ENCODE measurements around the gene SCRT2.

SCRT2 gene

GRCh38 chr20:717832-718231 lies 42.2 kb upstream of the SCRT2 start:
- no peak for TF ChIP-seq CTCF (IDR thresholded peaks at IDR 0.05; ENCODE audit: insufficient read depth, low read length)
- no peak for TF ChIP-seq SPI1 (IDR thresholded peaks at IDR 0.05; ENCODE audit: borderline replicate concordance, low read depth)
- no peak for TF ChIP-seq GABPA (IDR thresholded peaks at IDR 0.05; ENCODE audit: low read depth)
- TF ChIP-seq REST (IDR thresholded peaks at IDR 0.05; ENCODE audit: insufficient replicate concordance, low read depth): no peak
- TF ChIP-seq POLR2AphosphoS5 (IDR thresholded peaks at IDR 0.05; ENCODE audit: low read depth): no peak
- no peaks in the 10 kb centered on the region for H3K27me3 ChIP-seq (ENCODE audit: insufficient read depth, poor library complexity, severe bottlenecking)
- no peak for DNase-seq (ENCODE audit: low read depth in 1 of 2, low spot score in 1 of 2)
- H3K4me3 ChIP-seq (replicated peaks; ENCODE audit: insufficient read depth, low read length): no peak overlapping the region
- H3K27ac ChIP-seq (replicated peaks): no peak overlapping the region

- no peak overlapping the region for H3K27ac ChIP-seq (replicated peaks)
Measured at GRCh38 chr20:717271-717670, 41.7 kb upstream of the SCRT2 start.

GRCh38 chr20:714453-714852 lies 38.9 kb upstream of the SCRT2 start:
- Histone ChIP-seq H3K27ac (replicated peaks) (no peak overlapping the region), H3K4me3 (replicated peaks; ENCODE audit: insufficient read depth, low read length) (no peak overlapping the region), H3K27me3 (ENCODE audit: insufficient read depth, poor library complexity, severe bottlenecking) (no peaks in the 10 kb centered on the region)
- no peak for TF ChIP-seq GABPA (IDR thresholded peaks at IDR 0.05; ENCODE audit: low read depth)
- no peak for DNase-seq (ENCODE audit: low read depth in 1 of 2, low spot score in 1 of 2)

More at GRCh38 chr20:717271-717670, 41.7 kb upstream of the SCRT2 start:
- H3K4me3 ChIP-seq (replicated peaks; ENCODE audit: insufficient read depth, low read length): no peak overlapping the region
- TF ChIP-seq GABPA (IDR thresholded peaks at IDR 0.05; ENCODE audit: low read depth): no peak
- no peak for TF ChIP-seq POLR2AphosphoS5 (IDR thresholded peaks at IDR 0.05; ENCODE audit: low read depth)
- no peak for TF ChIP-seq REST (IDR thresholded peaks at IDR 0.05; ENCODE audit: insufficient replicate concordance, low read depth)
- no peak for TF ChIP-seq SPI1 (IDR thresholded peaks at IDR 0.05; ENCODE audit: borderline replicate concordance, low read depth)
- no peak for TF ChIP-seq CTCF (IDR thresholded peaks at IDR 0.05; ENCODE audit: insufficient read depth, low read length)
- no peaks in the 10 kb centered on the region for H3K27me3 ChIP-seq (ENCODE audit: insufficient read depth, poor library complexity, severe bottlenecking)
- no peak for DNase-seq (ENCODE audit: low read depth in 1 of 2, low spot score in 1 of 2)

- Histone ChIP-seq H3K4me3 (replicated peaks; ENCODE audit: insufficient read depth, low read length) (no peak overlapping the region), H3K27ac (replicated peaks) (no peak overlapping the region), H3K27me3 (ENCODE audit: insufficient read depth, poor library complexity, severe bottlenecking) (no peaks in the 10 kb centered on the region)
- no peak for TF ChIP-seq SPI1 (IDR thresholded peaks at IDR 0.05; ENCODE audit: borderline replicate concordance, low read depth)
- TF ChIP-seq GABPA (IDR thresholded peaks at IDR 0.05; ENCODE audit: low read depth): no peak
- TF ChIP-seq CTCF (IDR thresholded peaks at IDR 0.05; ENCODE audit: insufficient read depth, low read length): no peak
- TF ChIP-seq POLR2AphosphoS5 (IDR thresholded peaks at IDR 0.05; ENCODE audit: low read depth): no peak
- no peak for TF ChIP-seq REST (IDR thresholded peaks at IDR 0.05; ENCODE audit: insufficient replicate concordance, low read depth)
- DNase-seq (ENCODE audit: low read depth in 1 of 2, low spot score in 1 of 2): no peak
Measured at GRCh38 chr20:711576-711975, 36.0 kb upstream of the SCRT2 start.

All from HL-60 (cell line).